ENCODE results near the gene BEND7. TPM values are rescaled to one million over a fixed set of nuclear protein-coding genes. Genes with fewer than 3 reads are reported as not detected.

BEND7 gene
- total RNA-seq, 1 experiment from 2014 or later, result 7.6 TPM

DNA sequence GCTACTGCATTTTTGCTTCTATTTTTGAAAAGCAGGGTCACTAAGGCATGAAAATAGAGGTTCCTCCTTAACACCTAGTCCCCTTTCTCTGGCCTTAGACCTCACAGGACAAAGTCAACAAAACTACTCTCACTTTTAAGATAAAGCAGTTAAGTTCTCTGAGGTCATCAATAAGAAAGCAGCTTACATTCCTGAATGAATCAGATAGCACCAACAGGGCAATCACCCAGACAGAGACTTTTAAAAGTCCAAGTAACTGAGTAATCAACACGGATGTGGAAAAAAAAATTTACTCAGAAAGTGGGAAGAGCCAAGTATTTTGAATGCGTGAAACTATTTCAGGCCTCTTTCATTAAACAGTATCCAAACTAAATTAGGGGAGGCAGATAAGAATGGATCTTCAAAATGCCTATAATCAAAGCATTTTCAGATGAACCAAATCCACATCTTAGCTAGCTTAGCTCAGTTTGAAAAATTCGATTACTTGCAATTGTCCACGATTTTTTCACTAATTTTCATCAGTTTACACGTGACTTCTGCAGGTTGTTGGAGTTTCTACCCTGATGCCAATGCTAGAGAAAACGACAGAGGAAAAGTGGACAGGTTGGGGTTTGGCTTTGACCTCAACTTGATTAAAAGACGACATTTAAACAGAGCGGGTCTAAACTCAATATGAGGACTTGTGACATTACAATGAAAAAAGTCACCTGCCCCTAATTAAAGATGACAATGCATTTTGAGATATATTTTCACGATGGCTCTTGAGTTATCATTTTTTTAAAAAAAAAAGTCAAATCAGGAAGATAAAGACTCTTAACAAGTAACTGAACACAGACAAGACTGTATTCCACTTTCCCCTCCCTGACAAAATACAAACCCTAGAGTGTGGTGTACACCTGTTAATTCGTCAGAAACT, 1.6 kb downstream of the BEND7 start:
- no peak overlapping the region for H3K27ac ChIP-seq (ENCODE audit: low read length)
- intact Hi-C loops (cut with micrococcal nuclease; ENCODE audit: unreplicated experiment), result no loop called here
- ChIA-PET POLR2A (no interaction called here), CTCF (interaction anchor here (0.6 kb wide), 1 partner anchor 136 kb away, joined by 3 read pairs; no protein-coding TSS in a partner anchor)
- H3K9me3 ChIP-seq (ENCODE audit: control insufficient read depth, insufficient read depth, low read depth, low read length), result no peaks in the 10 kb centered on the region
- no peak for ATAC-seq
- BruUV-seq (replicated peaks), result no TSS peak
- no peak for DNase-seq (ENCODE audit: low read depth, low spot score)
- no peaks in the 10 kb centered on the region; the same call in 1 of the 2 replicates for H3K27me3 ChIP-seq (ENCODE audit: control insufficient read depth, insufficient read depth, low read length)
- no peaks in the 10 kb centered on the region; the same call in 1 of the 2 replicates for H3K36me3 ChIP-seq (ENCODE audit: control insufficient read depth, insufficient read depth, low read length)
- TF ChIP-seq, protein P1, sequence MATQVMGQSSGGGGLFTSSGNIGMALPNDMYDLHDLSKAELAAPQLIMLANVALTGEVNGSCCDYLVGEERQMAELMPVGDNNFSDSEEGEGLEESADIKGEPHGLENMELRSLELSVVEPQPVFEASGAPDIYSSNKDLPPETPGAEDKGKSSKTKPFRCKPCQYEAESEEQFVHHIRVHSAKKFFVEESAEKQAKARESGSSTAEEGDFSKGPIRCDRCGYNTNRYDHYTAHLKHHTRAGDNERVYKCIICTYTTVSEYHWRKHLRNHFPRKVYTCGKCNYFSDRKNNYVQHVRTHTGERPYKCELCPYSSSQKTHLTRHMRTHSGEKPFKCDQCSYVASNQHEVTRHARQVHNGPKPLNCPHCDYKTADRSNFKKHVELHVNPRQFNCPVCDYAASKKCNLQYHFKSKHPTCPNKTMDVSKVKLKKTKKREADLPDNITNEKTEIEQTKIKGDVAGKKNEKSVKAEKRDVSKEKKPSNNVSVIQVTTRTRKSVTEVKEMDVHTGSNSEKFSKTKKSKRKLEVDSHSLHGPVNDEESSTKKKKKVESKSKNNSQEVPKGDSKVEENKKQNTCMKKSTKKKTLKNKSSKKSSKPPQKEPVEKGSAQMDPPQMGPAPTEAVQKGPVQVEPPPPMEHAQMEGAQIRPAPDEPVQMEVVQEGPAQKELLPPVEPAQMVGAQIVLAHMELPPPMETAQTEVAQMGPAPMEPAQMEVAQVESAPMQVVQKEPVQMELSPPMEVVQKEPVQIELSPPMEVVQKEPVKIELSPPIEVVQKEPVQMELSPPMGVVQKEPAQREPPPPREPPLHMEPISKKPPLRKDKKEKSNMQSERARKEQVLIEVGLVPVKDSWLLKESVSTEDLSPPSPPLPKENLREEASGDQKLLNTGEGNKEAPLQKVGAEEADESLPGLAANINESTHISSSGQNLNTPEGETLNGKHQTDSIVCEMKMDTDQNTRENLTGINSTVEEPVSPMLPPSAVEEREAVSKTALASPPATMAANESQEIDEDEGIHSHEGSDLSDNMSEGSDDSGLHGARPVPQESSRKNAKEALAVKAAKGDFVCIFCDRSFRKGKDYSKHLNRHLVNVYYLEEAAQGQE (IDR thresholded peaks at IDR 0.05; ENCODE audit: insufficient read depth in 1 of 2, low read depth in 2 of 2, low read length in 1 of 2), result no peak
- no peak for TF ChIP-seq SIN3A (IDR thresholded peaks at IDR 0.05; ENCODE audit: borderline replicate concordance, insufficient read depth, low read depth, low read length)
- no peak for TF ChIP-seq POLR2AphosphoS5 (IDR thresholded peaks at IDR 0.05; ENCODE audit: low read depth, low read length)
- no peak for TF ChIP-seq CTCF (IDR thresholded peaks at IDR 0.05)
- TF ChIP-seq TCF7L2 (IDR thresholded peaks at IDR 0.05; ENCODE audit: low read depth, low read length), result no peak
- peak overlapping the region; percentile 35 to 43 for H3K4me3 ChIP-seq (ENCODE audit: low read depth in 2 of 2, low read length in 2 of 2)
- no peaks in the 10 kb centered on the region for H3K4me1 ChIP-seq (ENCODE audit: control insufficient read depth, insufficient read depth, low read length)
- in situ Hi-C loops (cut with HindIII; ENCODE audit: low pct_unique_long_range_greater_than_20kb, low sequenced_read_pairs), result no loop called here

DNA sequence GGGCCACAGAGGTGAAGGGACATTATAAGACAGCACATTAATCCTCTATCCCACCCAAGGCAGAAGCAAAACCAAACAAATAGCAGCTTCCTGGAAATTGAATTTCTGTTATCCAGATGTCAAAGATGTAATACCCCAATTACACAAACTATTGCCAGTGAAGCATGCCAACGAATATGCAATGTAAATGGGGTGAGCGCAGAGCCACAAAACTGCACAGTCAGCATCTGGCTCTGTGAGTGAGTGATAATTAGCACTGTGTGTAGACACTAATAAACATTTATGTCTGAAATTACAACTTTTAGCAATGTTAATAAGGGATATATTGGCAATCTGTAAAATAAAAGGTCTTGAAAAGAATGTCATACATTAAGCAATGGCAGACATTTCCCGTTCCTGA, 3.2 kb downstream of the BEND7 start:
- DNase-seq (ENCODE audit: low read depth, low spot score), result no peak
- CTCF ChIA-PET, result interaction anchor here (0.6 kb wide), 1 partner anchor 10 kb away, joined by 6 read pairs; no protein-coding TSS in a partner anchor
- H3K4me1 ChIP-seq (ENCODE audit: control insufficient read depth, insufficient read depth, low read length), result no peaks in the 10 kb centered on the region
- in situ Hi-C loops (cut with HindIII; ENCODE audit: low pct_unique_long_range_greater_than_20kb, low sequenced_read_pairs) (no loop called here), intact Hi-C loops (cut with micrococcal nuclease; ENCODE audit: unreplicated experiment) (no loop called here)
- no peaks in the 10 kb centered on the region; the same call in 1 of the 2 replicates for H3K36me3 ChIP-seq (ENCODE audit: control insufficient read depth, insufficient read depth, low read length)
- H3K4me3 ChIP-seq (ENCODE audit: low read depth in 2 of 2, low read length in 2 of 2), result no peak overlapping the region
- TF ChIP-seq, protein P1 (IDR thresholded peaks at IDR 0.05; ENCODE audit: insufficient read depth in 1 of 2, low read depth in 2 of 2, low read length in 1 of 2), result no peak
- TF ChIP-seq SIN3A (IDR thresholded peaks at IDR 0.05; ENCODE audit: borderline replicate concordance, insufficient read depth, low read depth, low read length) (no peak), TCF7L2 (IDR thresholded peaks at IDR 0.05; ENCODE audit: low read depth, low read length) (no peak), CTCF (IDR thresholded peaks at IDR 0.05) (no peak), POLR2AphosphoS5 (IDR thresholded peaks at IDR 0.05; ENCODE audit: low read depth, low read length) (no peak)
- no peaks in the 10 kb centered on the region; the same call in 1 of the 2 replicates for H3K27me3 ChIP-seq (ENCODE audit: control insufficient read depth, insufficient read depth, low read length)
- ATAC-seq, result no peak
- no TSS peak for BruUV-seq (replicated peaks)
- POLR2A ChIA-PET, result no interaction called here
- no peaks in the 10 kb centered on the region for H3K9me3 ChIP-seq (ENCODE audit: control insufficient read depth, insufficient read depth, low read depth, low read length)
- H3K27ac ChIP-seq (ENCODE audit: low read length), result no peak overlapping the region

Measured in Panc1 (cell line).